HepG2 (cell line): Measurements from ENCODE around the gene PCSK5. TPM values are rescaled to one million over a fixed set of nuclear protein-coding genes. Genes with fewer than 3 reads are reported as not detected.

Experiments
- ATAC-seq: fragments of 200-7000 bp; cut with Tn5 transposase; 3 replicates; pipeline ENCODE4 v1.9.1; 2020; ENCODE audit warnings: mild to moderate bottlenecking, moderate library complexity
- BruUV-seq: library from RNA; stranded (reverse); fragments of 400-500 nt; replicated peaks from 2 replicates; lab custom pipeline; 2021; lab: Mats Ljungman, UMichigan
- CTCF ChIA-PET: fragments of 300-600 bp; formaldehyde crosslinking; extraction: SDS; loops from one replicate; lab custom pipeline; 2021; ENCODE audit warnings: low total read pairs, inconsistent platforms, low intra/inter-chr PET ratio; lab: Yijun Ruan, JAX
- POLR2A ChIA-PET: fragments of 350-600 bp; sonication (Branson Sonifier 250); formaldehyde crosslinking; loops from one replicate; lab custom pipeline; 2020; ENCODE audit warnings: antibody characterized with exemption, inconsistent platforms; lab: Yijun Ruan, JAX
- DNase-seq: peaks from one replicate; pipeline ENCODE4 v3.0.0-alpha.2; 2015; ENCODE audit warnings: low spot score
- FAIRE-seq: peaks from 3 replicates; lab custom pipeline; 2011; peaks lifted over from hg19 to GRCh38; lab: Jason Lieb, UNC
- H2AFZ ChIP-seq: one replicate; pipeline ENCODE4 v1.6.1; 2011; ENCODE audit warnings: low read length, inconsistent platforms
- H3K27ac ChIP-seq: fragments of 300-600 bp; 3 replicates; pipeline ENCODE4 v1.8.0; 2011; ENCODE audit warnings: mixed run types, mild to moderate bottlenecking, mixed read lengths, low read length, inconsistent platforms; ENCODE audit not compliant: insufficient read depth; ENCODE audit errors: extremely low read length
- H3K27me3 ChIP-seq, 2 experiments: fragments of 200-600 bp in 1 of 2; 2 replicates in 1 of 2; 3 replicates in 1 of 2; pipeline versions ENCODE4 v1.6.0 to v1.8.0; 2011; ENCODE audit warnings: low read length in 2 of 2, mild to moderate bottlenecking in 2 of 2, moderate library complexity in 2 of 2, inconsistent platforms in 1 of 2; ENCODE audit not compliant: insufficient read depth in 2 of 2, control insufficient read depth in 1 of 2
- H3K36me3 ChIP-seq, 2 experiments: fragments of 200-600 bp in 1 of 2; replicated peaks in 1 of 2; 2 replicates in 1 of 2; 3 replicates in 1 of 2; pipeline versions ENCODE4 v1.5.1 to v1.8.0; 2011; ENCODE audit warnings: low read length in 2 of 2, inconsistent platforms in 1 of 2; ENCODE audit not compliant: insufficient read depth in 2 of 2, control insufficient read depth in 1 of 2
- H3K4me1 ChIP-seq: 2 replicates; pipeline ENCODE4 v1.5.1; 2012; ENCODE audit warnings: low read length, inconsistent platforms; ENCODE audit not compliant: insufficient read depth
- H3K4me2 ChIP-seq: 2 replicates; pipeline ENCODE4 v1.6.0; 2011; ENCODE audit warnings: low read depth, low read length, inconsistent platforms
- H3K4me3 ChIP-seq, 3 experiments: fragments of 200-600 bp in 1 of 3; sonication (generic), shearing (Covaris generic) in 1 of 3; replicated peaks in 1 of 3; 2 replicates each; pipeline ENCODE4 v1.5.1; 2011 to 2016; ENCODE audit warnings: low read length in 3 of 3, inconsistent platforms in 2 of 3, low read depth in 2 of 3, mild to moderate bottlenecking in 2 of 3, control low read depth in 1 of 3, mixed read lengths in 1 of 3; ENCODE audit not compliant: insufficient read depth in 1 of 3
- H3K79me2 ChIP-seq: one replicate; pipeline ENCODE4 v1.6.1; 2011; ENCODE audit warnings: low read length, inconsistent platforms; ENCODE audit not compliant: insufficient read depth
- H3K9ac ChIP-seq: 2 replicates; pipeline ENCODE4 v1.6.0; 2011; ENCODE audit warnings: mild to moderate bottlenecking, low read depth, low read length, inconsistent platforms; ENCODE audit not compliant: insufficient read depth
- H3K9me3 ChIP-seq: 2 replicates; pipeline ENCODE4 v1.5.1; 2012; ENCODE audit warnings: mild to moderate bottlenecking, low read length
- H4K20me1 ChIP-seq: 2 replicates; pipeline ENCODE4 v1.6.0; 2011; ENCODE audit warnings: inconsistent platforms, mild to moderate bottlenecking, low read length, moderate library complexity; ENCODE audit not compliant: insufficient read depth
- ADNP ChIP-seq: sonication (generic); formaldehyde crosslinking; IDR thresholded peaks from 2 replicates; pipeline ENCODE4 v1.4.0; 2020; ENCODE audit warnings: missing genetic modification reagents
- CCAR2 ChIP-seq: fragments of 200-400 bp; formaldehyde crosslinking; optimal IDR thresholded peaks from 2 replicates; pipeline ENCODE3; 2018; ENCODE audit warnings: low read depth, mild to moderate bottlenecking, low read length, moderate library complexity
- DNMT3B ChIP-seq: conservative IDR thresholded peaks from 2 replicates; pipeline ENCODE4 v1.6.1; 2016; ENCODE audit warnings: missing biosample characterization, control low read depth
- HHEX ChIP-seq: IDR thresholded peaks from 2 replicates; pipeline ENCODE4 v1.6.1; 2016; ENCODE audit warnings: control low read depth
- JARID2 ChIP-seq: sonication (generic); formaldehyde crosslinking; IDR thresholded peaks from 2 replicates; pipeline ENCODE4 v1.8.1; 2023; ENCODE audit warnings: missing genetic modification reagents, inconsistent platforms; ENCODE audit not compliant: insufficient replicate concordance
- JUN ChIP-seq: sonication (generic); formaldehyde crosslinking; IDR thresholded peaks from 2 replicates; pipeline ENCODE4 v1.4.0; 2020; ENCODE audit warnings: mild to moderate bottlenecking, missing genetic modification reagents
- MAFK ChIP-seq, 2 experiments: IDR thresholded peaks in 1 of 2; conservative IDR thresholded peaks in 1 of 2; 2 replicates each; pipeline ENCODE4 v1.6.1; 2011; ENCODE audit warnings: improper control_type of control experiment in 2 of 2, low read length in 2 of 2
- MIER2 ChIP-seq: IDR thresholded peaks from 2 replicates; pipeline ENCODE4 v1.6.1; 2016; ENCODE audit warnings: missing biosample characterization, missing genetic modification reagents
- NR2F2 ChIP-seq: IDR thresholded peaks from 2 replicates; pipeline ENCODE4 v1.6.1; 2012; ENCODE audit warnings: low read depth, inconsistent platforms, borderline replicate concordance
- SETDB1 ChIP-seq: sonication (generic); formaldehyde crosslinking; IDR thresholded peaks from 2 replicates; pipeline ENCODE4 v1.5.1; 2020; ENCODE audit warnings: missing genetic modification reagents, mild to moderate bottlenecking, borderline replicate concordance
- ZNF432 ChIP-seq: sonication (generic); formaldehyde crosslinking; IDR thresholded peaks from 2 replicates; pipeline ENCODE4 v1.5.0; 2020; ENCODE audit warnings: missing genetic modification reagents, mild to moderate bottlenecking, borderline replicate concordance
- ZNF460 ChIP-seq: sonication (generic); formaldehyde crosslinking; IDR thresholded peaks from 2 replicates; pipeline ENCODE4 v1.5.1; 2020; ENCODE audit warnings: missing genetic modification reagents, mild to moderate bottlenecking, borderline replicate concordance
- ZNF546 ChIP-seq: sonication (generic); formaldehyde crosslinking; conservative IDR thresholded peaks from 2 replicates; pipeline ENCODE4 v1.8.1; 2023; ENCODE audit warnings: mild to moderate bottlenecking, missing genetic modification reagents
- ZNF777 ChIP-seq: sonication (generic); formaldehyde crosslinking; IDR thresholded peaks from 2 replicates; pipeline ENCODE4 v1.4.0; 2020; ENCODE audit warnings: missing genetic modification reagents
- ZNF780A ChIP-seq: sonication (generic); formaldehyde crosslinking; IDR thresholded peaks from 2 replicates; pipeline ENCODE4 v1.8.0; 2022; ENCODE audit warnings: mild to moderate bottlenecking, missing genetic modification reagents, moderate library complexity
- WGBS: methylation state at CpG from one replicate; pipeline ENCODE4 v1.1.6; 2017; ENCODE audit warnings: low lambda C conversion rate; 5-methylcytosine and 5-hydroxymethylcytosine counted together
- in situ Hi-C: cut with HindIII; loops from 2 replicates; pipeline ENCODE4 v1.10.0; 2017; ENCODE audit warnings: low pct_unique_long_range_greater_than_20kb; ENCODE audit not compliant: extremely low pct_ligation_motif_present
- intact Hi-C: fragments of 100-400 bp; cut with micrococcal nuclease; formaldehyde crosslinking; loops from one replicate; pipeline ENCODE4 v1.10.0; 2022; ENCODE audit not compliant: unreplicated experiment
- polyA plus RNA-seq, 8 experiments: library from polyadenylated mRNA; depleted of rRNA in 3 of 8; stranded (reverse) in 7 of 8; unstranded in 1 of 8; fragments of >200 nt; fragmentation: Illumina TruSeq in 4 of 8; extraction: Trizol in 4 of 8; gene quantifications; 2 replicates each; pipeline versions ENCODE4 v1.2.1 to v1.2.3, GENCODE V29; 2011 to 2016; ENCODE audit warnings: low read depth in 4 of 8, missing spikeins in 1 of 8, mixed read lengths in 1 of 8; ENCODE audit not compliant: insufficient read depth in 1 of 8
- total RNA-seq, 5 experiments: library from RNA; depleted of rRNA; stranded (reverse); fragments of >200 nt; fragmentation: Illumina TruSeq; extraction: Trizol; gene quantifications; 2 replicates each; pipeline ENCODE4 v1.2.3, GENCODE V29; 2016; ENCODE audit warnings: low read depth in 1 of 5
- TF ChIP-seq, protein P1 (sequence below): sonication (generic); formaldehyde crosslinking; IDR thresholded peaks from 2 replicates; pipeline ENCODE4 v1.4.0; 2020; ENCODE audit warnings: missing genetic modification reagents
- TF ChIP-seq, protein P2 (sequence below): sonication (generic); formaldehyde crosslinking; conservative IDR thresholded peaks from 2 replicates; pipeline ENCODE4 v1.5.0; 2020; ENCODE audit warnings: missing genetic modification reagents

Gene PCSK5
- total and polyA plus RNA-seq, 2 of the 13 experiments (the other 11 are each of a cell fraction or from before 2014, with no cell fraction given) = 0.55 to 0.66 TPM

DNA sequence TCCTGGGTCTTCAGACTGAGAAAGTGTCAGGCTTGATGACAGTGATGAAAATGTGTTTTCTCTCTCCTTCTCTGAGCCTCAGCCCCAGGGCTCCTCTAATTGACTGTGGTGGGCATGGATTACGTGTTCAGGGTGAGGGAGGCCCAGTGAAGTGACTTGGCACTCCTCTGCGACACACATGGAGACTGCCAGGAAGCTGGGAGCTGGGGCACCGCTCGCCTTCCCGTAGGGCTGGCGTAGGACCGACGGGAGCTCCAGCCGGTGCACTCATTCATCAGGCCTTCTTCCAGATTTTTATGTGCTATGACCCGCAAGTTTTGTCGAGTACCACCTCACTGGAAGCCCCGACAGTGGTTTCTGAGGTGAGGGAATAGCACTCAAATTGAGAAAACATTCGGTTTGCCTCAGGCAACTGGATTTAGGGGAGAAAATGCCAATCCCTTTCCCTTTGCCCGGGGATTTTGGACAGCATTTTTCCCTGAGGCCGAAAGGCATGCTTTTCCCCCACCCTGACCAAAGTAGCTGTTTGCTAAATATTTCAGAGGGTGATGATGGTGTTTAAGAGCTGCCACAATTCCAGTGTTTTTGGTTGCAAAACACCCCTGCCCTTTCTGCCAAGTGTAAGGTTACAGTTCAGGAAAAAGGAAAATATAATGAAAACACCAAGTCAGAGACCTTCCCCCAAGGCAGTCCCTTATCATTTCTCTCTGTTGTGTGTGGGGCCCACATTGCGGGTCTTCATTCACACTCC is 83.7 kb downstream of the PCSK5 start (continued):
- no peak for TF ChIP-seq DNMT3B
- no peak for TF ChIP-seq SETDB1 (CRISPR knock-in tag)
- TF ChIP-seq ZNF432 = no peak
- no peak for TF ChIP-seq ZNF780A (CRISPR knock-in tag)
- TF ChIP-seq MIER2 (CRISPR knock-in tag) = no peak
- no peak for TF ChIP-seq ADNP (CRISPR knock-in tag)
- no peak for TF ChIP-seq ZNF777
- TF ChIP-seq MAFK (conservative IDR thresholded peaks at IDR 0.05 in 1 of 2, IDR thresholded peaks at IDR 0.05 in 1 of 2; ENCODE audit: low read length in 2 of 2) = no peak
- no peak for TF ChIP-seq NR2F2
- TF ChIP-seq JARID2 (CRISPR knock-in tag) = no peak
- TF ChIP-seq, all 625 proteins: peak for 0

DNA sequence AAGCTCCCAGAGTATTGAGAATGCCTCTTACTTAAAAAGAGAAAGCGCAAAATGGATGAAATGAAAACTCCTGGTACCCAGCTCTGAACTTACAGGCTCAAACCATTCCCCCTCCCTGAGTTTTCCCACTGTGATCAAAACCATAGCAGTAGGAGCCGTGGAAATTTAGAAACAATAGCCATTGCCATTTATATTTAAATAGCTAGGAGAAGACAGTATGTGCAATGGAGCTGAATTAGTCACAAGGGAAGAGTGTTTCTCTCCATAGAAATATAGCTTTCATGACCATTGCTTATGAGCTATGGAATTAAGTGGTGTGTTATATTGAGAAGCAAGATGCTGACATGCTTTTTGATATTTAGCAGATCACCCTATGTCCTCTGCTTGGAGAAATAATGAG is 84.6 kb downstream of the PCSK5 start:
- in situ Hi-C loops (loop anchor here (10.0 kb wide), 1 partner anchor 60 kb away; no protein-coding TSS in a partner anchor), intact Hi-C loops (no loop called here)
- DNase-seq = no peak
- BruUV-seq = no TSS peak
- POLR2A ChIA-PET = no interaction called here
- H3K79me2 ChIP-seq = no peaks in the 10 kb centered on the region
- no peaks in the 10 kb centered on the region for H3K36me3 ChIP-seq
- H3K4me3 ChIP-seq = no peak overlapping the region
- no peak overlapping the region for H3K9ac ChIP-seq
- no peaks in the 10 kb centered on the region for H3K4me1 ChIP-seq
- H3K9me3 ChIP-seq = no peaks in the 10 kb centered on the region
- H4K20me1 ChIP-seq = no peaks in the 10 kb centered on the region
- no peak overlapping the region for H2AFZ ChIP-seq
- no peak overlapping the region for H3K4me2 ChIP-seq
- ATAC-seq = no peak
- CTCF ChIA-PET = no interaction called here
- 56% methylated on average over 2 of the region's 2 CpGs for WGBS
- H3K27ac ChIP-seq = no peak overlapping the region
- no peak for FAIRE-seq
- H3K27me3 ChIP-seq = no peaks in the 10 kb centered on the region
- TF ChIP-seq, protein P1, sequence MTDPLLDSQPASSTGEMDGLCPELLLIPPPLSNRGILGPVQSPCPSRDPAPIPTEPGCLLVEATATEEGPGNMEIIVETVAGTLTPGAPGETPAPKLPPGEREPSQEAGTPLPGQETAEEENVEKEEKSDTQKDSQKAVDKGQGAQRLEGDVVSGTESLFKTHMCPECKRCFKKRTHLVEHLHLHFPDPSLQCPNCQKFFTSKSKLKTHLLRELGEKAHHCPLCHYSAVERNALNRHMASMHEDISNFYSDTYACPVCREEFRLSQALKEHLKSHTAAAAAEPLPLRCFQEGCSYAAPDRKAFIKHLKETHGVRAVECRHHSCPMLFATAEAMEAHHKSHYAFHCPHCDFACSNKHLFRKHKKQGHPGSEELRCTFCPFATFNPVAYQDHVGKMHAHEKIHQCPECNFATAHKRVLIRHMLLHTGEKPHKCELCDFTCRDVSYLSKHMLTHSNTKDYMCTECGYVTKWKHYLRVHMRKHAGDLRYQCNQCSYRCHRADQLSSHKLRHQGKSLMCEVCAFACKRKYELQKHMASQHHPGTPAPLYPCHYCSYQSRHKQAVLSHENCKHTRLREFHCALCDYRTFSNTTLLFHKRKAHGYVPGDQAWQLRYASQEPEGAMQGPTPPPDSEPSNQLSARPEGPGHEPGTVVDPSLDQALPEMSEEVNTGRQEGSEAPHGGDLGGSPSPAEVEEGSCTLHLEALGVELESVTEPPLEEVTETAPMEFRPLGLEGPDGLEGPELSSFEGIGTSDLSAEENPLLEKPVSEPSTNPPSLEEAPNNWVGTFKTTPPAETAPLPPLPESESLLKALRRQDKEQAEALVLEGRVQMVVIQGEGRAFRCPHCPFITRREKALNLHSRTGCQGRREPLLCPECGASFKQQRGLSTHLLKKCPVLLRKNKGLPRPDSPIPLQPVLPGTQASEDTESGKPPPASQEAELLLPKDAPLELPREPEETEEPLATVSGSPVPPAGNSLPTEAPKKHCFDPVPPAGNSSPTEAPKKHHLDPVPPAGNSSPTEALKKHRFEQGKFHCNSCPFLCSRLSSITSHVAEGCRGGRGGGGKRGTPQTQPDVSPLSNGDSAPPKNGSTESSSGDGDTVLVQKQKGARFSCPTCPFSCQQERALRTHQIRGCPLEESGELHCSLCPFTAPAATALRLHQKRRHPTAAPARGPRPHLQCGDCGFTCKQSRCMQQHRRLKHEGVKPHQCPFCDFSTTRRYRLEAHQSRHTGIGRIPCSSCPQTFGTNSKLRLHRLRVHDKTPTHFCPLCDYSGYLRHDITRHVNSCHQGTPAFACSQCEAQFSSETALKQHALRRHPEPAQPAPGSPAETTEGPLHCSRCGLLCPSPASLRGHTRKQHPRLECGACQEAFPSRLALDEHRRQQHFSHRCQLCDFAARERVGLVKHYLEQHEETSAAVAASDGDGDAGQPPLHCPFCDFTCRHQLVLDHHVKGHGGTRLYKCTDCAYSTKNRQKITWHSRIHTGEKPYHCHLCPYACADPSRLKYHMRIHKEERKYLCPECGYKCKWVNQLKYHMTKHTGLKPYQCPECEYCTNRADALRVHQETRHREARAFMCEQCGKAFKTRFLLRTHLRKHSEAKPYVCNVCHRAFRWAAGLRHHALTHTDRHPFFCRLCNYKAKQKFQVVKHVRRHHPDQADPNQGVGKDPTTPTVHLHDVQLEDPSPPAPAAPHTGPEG (CRISPR knock-in tag) = no peak
- TF ChIP-seq ZNF780A (CRISPR knock-in tag) = no peak
- TF ChIP-seq ZNF546 (CRISPR knock-in tag) = no peak
- no peak for TF ChIP-seq HHEX (CRISPR knock-in tag)
- TF ChIP-seq JUN (CRISPR knock-in tag) = no peak
- no peak for TF ChIP-seq ZNF460
- no peak for TF ChIP-seq CCAR2
- TF ChIP-seq, protein P2, sequence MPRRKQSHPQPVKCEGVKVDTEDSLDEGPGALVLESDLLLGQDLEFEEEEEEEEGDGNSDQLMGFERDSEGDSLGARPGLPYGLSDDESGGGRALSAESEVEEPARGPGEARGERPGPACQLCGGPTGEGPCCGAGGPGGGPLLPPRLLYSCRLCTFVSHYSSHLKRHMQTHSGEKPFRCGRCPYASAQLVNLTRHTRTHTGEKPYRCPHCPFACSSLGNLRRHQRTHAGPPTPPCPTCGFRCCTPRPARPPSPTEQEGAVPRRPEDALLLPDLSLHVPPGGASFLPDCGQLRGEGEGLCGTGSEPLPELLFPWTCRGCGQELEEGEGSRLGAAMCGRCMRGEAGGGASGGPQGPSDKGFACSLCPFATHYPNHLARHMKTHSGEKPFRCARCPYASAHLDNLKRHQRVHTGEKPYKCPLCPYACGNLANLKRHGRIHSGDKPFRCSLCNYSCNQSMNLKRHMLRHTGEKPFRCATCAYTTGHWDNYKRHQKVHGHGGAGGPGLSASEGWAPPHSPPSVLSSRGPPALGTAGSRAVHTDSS = no peak
